Activated CD8-positive, alpha-beta memory T cell treated with anti-CD3 and anti-CD28 coated beads for 48 hours (primary cell): ENCODE measurements around the gene NPAS2.

ENCODE experiments used
- DNase-seq, 3 experiments: peaks; one replicate each; pipeline ENCODE4 v3.0.0-alpha.2; 2020; ENCODE audit warnings: low read depth in 2 of 3, low spot score in 2 of 3

The NPAS2 gene

DNA sequence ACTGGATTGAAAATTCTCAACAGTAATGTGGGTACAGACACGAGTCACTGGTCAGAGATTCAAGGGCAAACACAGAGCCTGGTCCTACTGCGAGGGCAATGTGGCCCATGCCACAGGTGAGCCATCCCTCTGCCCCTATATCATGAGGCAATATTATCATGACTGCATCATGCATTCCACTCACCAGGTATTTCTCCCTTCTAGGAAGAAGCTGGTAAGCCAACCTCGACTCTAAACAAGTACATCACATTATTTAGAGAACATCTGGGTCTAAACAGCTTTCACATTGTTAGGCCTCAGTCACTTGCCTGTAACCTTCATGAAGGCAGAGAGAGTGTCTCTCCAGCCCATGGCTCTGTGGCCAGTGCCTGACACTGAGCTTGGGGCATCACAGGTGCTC lies 167.6 kb downstream of the NPAS2 start:
- DNase-seq: no peak

DNA sequence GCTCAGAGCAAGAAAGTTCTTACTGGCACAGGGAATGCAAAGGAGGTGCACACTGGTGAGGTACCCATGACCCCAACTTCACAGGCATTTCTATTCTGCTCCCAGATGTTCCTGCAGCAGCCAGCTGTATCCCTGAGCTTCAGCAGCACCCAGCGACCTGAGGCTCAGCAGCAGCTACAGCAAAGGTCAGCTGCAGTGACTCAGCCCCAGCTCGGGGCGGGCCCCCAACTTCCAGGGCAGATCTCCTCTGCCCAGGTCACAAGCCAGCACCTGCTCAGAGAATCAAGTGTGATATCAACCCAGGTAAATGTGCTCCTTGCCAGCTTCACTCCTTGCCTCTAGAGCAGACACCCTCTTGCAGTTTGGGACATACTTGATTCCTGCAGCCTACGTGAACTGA lies 168.0 kb downstream of the NPAS2 start:
- no peak for DNase-seq

DNA sequence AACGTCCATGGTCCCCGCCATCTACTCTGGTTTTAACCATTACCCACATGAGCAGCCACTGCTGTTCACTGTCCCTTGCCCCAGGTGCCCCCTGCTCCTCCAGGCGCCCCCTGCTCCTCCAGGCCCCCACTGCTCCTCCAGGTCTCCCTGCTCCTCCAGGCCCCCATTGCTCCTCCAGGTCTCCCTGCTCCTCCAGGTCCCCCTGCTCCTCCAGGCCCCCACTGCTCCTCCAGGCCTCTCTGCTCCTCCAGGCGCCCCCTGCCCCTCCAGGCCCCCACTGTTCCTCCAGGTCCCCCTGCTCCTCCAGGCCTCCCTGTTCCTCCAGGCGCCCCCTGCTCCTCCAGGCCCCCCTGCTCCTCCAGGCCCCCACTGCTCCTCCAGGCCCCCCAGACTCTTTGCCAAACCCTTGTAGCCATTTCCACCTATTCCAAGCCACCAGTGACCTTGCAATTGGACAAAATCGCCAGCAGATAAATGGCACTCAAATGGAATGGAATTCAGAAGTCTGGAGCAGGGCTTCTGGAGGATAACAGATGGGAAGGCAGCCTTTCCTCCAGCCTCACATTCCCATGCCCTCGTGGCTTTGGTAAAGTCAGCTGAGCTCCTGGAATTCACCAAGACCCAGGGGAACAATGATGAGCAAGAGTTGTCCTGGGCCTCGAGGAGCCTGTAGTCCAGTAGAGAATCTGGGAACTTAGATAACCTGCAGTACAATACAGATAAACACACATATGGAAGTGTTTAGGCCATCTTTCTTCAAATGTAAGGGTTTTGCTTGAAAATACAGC lies 168.9 kb downstream of the NPAS2 start:
- no peak for DNase-seq

DNA sequence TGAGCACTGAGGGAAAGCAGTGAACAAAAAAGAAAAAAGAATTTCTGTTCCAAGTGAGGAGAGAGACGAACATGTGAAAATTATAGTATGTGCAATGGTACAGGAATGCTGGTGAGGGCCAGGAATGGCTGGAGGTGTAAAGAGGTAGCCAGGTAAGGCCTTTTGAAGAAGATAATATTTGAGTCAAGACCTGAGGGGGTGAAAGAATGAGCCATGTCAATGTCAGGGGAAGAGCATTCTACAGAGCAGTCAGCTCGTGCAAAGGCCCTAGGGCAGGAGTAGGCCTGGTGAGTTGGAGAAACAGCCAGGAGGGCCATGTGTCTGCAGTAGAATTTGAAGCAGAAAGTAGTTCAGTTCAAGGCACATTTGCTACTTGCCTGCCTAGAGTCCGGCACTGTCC lies 169.7 kb downstream of the NPAS2 start:
- DNase-seq: no peak

DNA sequence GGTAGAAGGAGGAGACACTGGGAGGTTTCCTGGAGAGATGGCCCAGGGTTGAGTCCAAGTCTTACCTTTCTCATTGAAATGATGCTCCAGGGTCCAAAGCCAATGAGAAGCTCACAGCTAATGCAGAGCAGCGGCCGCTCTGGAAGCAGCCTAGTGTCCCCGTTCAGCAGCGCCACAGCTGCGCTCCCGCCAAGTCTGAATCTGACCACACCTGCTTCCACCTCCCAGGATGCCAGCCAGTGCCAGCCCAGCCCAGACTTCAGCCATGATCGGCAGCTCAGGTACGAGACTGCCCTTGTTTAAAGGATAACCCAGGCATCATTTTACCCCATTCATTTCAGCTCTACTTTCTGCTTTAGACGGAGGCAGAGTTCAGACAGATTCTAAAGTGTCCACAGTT lies 170.2 kb downstream of the NPAS2 start:
- DNase-seq: no peak

DNA sequence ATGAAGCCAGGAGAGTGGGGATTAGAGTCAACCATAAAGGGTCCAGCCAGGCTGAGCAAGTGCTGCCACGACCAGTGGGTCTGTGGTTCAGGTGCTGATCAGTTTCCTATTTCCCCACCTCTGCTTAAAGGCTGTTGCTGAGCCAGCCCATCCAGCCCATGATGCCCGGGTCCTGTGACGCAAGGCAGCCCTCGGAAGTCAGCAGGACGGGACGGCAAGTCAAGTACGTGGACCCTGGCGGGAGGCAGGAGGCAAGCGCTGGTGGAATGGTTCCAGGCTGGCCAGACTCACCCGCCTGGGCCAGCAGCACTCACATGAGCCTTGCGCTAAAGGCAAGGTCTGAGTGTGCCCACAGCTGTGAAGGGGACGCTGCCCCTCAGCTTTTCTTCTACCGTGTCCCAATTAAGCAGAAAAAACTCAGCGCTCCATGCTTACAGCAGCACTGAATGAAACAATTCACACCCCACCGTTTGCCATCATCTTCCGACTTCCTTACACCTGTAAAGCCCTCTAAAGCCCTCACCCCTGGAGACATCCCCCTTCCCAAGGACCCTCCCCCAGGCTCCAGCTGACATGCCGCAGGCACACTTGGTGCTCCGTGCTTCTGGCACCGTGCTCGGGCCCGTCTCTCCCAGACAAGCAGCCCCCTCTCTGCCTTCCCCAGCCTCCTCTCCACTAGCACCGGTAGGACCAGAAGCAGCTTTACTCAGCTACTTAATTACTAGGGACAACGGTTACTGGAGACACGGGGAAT lies 170.9 kb downstream of the NPAS2 start:
- DNase-seq: no peak

DNA sequence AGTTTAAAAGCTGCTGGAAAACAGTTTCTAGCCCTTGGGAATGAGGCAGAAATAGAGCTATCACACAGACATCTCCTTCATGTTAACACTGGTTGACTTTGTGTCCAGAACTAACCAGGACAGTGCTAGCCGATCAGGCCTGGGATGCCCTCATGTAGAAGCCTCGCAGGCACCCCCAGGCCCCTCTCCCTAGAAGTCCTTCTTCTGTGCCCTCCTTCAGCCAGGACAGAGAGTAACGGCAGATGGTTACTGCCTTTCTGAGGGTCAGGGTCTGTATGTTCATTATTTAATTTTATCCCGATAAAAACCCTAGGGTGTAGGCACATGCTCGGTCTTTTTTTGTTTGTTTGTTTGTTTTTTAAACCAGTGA lies 171.4 kb downstream of the NPAS2 start:
- no peak for DNase-seq

DNA sequence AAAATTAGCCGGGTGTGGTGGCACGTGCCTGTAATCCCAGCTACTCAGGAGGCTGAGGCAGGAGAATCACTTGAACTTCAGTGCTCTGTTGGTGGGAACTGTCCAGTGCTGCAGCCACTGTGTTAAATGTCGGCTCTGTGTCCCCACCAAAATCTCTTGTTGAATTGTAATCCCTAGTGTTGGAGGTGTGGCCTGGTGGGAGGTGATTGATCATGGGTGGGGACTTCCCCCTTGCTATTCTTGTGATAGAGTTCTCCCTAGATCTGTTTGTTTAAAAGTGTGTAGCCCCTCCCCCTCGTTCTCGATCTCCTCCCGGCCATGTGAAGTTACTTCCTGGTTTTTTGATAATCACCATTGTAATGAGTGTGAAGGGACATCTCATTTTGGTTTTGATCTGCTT lies 172.3 kb downstream of the NPAS2 start:
- no peak for DNase-seq

DNA sequence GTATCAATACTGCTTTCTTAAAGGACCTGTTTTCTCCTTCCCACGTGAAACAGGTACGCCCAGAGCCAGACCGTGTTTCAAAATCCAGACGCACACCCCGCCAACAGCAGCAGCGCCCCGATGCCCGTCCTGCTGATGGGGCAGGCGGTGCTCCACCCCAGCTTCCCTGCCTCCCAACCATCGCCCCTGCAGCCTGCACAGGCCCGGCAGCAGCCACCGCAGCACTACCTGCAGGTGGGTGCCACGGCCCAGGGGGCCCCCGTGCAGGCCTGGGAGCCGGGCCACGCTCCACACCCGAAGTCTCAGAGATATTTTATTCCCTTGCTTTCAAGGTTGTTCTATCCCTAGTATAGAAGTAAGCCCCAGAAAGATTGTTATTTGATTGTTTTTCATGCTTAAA lies 173.4 kb downstream of the NPAS2 start:
- DNase-seq: no peak

DNA sequence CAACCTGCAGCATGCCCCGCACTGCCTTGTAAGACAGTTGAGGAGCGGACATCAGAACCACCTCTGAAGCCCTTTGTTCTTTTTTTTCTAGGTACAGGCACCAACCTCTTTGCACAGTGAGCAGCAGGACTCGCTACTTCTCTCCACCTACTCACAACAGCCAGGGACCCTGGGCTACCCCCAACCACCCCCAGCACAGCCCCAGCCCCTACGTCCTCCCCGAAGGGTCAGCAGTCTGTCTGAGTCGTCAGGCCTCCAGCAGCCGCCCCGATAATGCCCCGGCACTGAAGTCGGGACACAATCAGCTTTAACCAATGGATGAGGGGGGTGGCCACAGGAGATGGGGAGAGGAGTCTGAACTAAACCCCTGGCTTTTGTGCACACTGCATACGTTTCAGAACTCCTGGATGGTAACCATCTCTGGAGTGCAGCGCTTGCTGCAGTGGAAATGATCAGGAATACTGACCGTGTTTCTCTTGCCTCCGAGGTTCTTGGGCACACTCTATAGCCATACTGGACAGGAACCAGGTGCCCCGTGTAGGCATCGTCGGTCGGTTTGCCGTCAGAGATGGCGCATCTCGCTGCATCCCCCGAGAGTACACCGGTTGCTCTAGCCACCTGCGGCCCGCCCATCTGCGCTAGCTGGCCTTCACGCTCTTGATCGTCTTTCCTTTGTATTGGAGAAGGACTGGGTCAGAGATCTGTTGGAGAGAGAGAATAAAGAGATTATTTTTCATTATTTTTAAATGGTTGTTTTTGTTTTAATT lies 175.6 kb downstream of the NPAS2 start:
- DNase-seq: no peak

DNA sequence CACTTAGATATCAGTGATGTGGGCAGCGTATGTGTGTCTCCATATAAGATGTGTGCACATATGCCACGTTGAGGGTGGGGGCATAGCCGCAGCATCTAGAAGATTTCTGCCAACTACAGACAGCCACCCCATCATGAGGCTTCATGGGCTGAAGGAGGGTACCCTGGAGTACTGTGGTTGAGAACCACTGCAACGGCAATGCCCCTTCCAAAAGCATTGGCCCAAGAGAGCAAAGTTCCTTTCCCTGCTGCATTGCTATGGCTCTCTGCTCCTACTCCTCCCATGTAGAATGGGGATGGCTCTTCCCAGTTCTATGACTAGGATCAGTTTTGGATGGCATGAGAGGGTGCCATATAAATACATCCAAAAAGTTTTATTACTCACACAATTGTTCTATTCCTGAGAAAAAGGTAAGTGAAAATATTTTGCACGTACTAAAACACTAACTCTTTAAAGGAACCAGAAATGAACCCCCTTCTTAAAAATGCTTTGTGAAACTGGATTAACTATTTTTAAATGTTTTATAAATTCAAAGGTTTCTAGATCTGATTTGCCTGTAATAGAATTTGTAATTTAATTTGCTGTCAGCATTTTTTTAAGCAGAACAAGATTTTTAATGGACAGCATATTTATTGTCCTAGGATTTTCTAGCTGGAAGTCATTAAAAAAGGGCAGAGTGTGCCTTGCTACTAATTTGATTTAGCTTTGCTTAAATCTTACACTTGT lies 177.7 kb downstream of the NPAS2 start:
- DNase-seq: no peak

DNA sequence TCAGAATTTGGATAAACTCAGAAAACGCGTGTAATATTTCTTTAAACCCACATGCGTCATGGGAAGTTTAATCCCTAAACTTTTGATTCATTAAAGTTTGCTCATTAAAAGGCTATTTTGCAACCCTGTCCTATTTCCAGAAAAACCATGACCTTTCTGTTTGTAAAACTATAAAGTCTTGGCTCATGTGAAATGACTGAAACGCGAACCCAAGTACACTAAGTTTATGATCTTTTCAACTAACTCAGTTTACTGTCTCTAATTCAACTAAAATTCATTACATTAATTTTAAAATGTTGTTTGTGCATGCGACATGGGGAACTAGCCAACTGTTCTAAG lies 178.3 kb downstream of the NPAS2 start:
- DNase-seq: no peak

DNA sequence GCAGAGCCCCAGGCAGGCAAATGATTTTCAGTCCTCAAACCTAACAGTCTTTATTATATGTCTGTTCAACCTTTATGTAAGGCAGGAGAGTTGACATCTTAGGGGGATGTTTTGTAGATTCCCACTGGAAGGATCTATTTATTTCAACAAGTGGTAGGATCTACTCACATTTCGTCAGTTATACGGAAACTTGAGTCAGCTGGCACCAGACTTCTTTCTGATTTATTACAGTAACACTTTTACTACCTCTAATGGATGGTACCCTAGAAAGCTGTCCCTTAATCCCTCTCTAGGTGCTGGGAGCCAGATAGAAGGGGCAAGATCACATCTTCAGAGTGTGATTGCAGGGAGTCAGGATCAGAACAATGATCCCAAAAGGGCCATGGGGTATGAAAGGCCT lies 180.1 kb downstream of the NPAS2 start:
- no peak for DNase-seq

DNA sequence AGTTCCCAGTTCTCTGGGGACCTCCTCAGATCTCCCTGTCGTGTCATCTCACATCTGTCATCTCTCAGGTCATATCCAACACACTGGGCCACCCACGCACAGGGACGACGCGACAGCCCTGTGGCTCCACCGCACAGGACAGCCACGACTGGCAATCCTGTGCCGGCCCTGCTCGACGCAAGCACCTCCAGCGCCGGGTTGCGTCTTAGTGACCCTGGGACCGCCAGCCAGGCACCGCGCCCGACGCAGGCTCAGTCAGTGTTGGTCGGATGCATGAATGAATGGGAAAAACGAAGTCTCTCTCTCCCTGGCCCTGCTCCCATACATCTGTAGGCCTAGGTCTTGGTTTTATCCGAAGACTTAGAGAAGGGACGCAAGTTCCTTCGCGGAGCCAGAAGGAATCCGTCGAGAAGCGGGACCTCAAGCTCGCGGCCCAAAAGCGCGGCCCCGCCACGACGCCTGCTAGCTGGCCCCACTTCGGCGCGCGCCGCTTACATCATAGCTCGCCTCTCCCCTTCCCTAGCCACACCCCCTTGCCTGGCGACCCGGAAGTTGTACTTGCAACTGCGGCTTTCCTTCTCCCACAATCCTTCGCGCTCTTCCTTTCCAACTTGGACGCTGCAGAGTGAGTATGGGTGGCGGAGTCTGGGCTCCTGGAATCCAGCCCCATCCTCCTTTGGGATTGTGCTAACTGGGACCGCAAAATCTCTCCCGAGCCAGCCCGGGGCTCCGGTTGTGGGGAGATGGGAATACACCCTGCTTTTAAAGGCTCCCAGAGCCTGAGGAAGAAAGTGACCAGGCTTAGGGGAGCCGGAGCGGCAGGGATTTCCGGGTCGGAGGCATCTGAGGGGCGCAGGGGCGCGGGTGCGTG lies 182.0 kb downstream of the NPAS2 start, which contains the start of gene RPL31:
RPL31 (plus strand) TSS at position 599 of the 871 bp plus-strand sequence. CDS start 413 bp downstream, outside the sequence.
- peak; percentile 76 to 86 (median 86) for DNase-seq

DNA sequence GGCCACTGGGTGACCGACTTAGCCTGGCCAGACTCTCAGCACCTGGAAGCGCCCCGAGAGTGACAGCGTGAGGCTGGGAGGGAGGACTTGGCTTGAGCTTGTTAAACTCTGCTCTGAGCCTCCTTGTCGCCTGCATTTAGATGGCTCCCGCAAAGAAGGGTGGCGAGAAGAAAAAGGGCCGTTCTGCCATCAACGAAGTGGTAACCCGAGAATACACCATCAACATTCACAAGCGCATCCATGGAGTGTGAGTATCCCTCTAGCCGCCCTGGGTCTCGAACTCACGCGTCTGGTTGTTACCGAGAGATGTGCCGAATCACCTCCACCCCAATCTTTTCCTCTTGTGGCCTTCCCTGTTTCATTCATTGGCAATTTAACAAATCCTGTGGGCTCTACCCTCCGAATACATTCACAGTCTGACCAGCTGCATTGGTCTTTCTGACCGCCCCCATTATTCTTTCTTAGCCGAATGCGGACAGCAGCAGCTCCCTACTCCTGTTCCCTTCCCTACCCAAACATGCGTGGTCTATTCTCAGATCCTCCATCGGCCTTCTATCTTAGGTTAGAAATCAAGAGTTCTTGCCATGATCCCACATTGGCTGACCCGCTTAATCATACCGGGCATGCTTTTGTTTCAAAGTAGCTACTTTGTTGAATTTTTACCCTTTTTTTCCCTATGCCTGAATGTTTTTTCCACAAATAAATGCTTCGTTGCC lies 182.8 kb downstream of the NPAS2 start:
- DNase-seq: no peak

DNA sequence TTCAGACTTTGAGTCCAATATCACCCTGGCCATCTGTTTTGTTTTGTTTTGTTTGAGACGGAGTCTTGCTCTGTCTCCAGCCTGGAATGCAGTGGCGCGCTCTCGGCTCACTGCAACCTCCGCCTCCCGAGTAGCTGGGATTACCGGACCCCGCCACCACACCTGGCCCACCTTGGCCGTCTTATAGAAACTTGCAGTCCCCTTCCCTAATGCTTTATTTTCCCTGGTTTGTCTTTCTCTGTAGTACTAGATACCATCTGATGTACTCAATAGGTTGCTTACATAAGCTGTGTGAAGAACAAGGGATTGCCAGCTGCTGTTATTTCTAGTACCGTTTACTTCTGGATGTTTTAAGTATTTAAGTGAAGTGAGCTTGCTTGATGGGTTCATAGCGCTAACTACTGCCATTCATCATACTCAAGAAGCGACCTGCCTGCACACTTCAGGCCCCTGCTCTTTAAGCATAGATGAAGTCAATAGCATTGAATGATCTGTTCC lies 183.4 kb downstream of the NPAS2 start:
- DNase-seq: no peak

DNA sequence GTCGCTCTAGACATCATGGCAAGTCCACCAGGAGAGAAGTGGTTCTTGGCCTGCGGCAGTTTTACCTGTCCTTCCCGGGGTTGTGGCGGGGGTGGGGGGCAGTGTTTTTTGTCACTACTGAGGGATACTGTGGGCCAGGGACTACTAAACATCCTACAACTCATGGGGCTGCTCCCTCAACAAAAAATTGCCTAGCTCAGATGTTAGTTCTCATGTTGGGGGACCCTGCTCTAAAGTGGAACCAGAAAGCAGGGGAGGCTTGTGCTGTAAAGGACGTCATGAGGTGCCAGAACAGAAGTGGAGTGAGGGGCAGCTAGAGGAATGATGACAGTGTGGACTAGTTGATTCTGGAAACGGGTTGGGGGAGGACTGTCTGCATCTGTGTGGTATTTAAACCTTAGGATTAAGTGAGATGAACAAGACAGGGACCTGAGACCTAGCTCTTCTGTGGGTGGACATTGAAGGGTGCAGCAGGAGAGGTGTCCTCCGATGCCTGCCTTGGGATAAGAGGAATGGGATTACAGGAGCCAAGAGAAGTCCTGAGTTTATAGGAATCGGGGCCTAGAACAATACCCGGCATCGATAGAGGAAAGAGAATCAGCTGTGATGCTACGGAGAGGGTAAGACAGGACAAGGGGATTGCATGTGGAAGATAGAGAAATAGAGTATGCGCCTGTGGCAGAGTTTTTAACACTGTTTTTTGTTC lies 184.8 kb downstream of the NPAS2 start:
- DNase-seq: no peak

DNA sequence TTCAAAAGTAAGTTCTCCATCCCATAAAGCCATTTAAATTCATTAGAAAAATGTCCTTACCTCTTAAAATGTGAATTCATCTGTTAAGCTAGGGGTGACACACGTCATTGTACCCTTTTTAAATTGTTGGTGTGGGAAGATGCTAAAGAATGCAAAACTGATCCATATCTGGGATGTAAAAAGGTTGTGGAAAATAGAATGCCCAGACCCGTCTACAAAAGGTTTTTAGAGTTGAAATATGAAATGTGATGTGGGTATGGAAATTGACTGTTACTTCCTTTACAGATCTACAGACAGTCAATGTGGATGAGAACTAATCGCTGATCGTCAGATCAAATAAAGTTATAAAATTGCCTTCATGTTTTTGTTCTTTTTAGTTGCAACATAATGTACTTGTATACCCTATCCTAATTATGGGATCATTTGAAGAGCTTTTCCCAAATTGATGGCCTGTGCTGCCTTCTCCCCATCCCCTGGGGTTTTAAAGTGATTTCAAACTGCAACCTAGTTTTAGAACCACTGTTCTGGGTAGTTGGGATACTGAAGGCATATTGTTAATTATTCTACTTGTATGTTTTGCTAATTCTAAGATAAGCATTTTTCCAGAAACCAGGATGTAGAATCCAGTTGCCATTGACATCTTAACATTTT lies 186.3 kb downstream of the NPAS2 start:
- no peak for DNase-seq
